Measurements from ENCODE around the gene AMH.

DNA sequence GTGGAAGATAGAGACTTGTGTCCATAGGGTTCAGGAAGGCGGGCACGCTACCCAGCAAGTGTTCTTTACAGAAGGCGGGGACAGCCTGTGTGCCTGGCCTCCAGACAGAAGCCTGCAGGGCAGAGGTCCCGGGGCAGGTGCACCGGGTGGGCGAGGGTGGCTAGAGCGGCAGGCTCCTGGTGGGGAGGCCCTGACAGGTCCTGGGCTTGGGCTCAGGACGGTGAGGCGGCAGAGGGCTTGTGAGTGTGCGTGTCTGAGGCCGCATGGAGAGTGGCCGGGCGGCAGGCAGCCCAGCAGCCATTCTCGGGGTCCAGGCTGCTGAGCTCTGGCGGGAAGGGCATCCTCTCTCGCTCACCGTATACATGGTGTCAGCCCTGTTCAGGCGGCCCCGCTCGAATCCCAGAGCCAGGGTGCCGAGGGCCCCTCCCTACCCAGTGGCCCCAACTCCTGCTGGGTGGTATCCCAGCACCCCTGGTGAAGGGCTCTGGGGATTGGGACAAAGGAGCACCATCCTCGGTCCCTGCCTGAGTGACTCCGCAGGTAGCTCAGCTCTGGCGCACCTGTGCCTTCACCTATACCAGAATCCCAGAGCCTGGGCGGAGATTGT is 3.0 kb upstream of the AMH start:
- TF ChIP-seq CTCF (conservative IDR thresholded peaks at IDR 0.05 in 1 of 2, IDR thresholded peaks at IDR 0.05 in 1 of 2; ENCODE audit: low read depth in 1 of 2, low read length in 2 of 2): no peak
- TF ChIP-seq EZH2 (IDR thresholded peaks at IDR 0.05; ENCODE audit: low read length, missing control alignments): no peak

Data from fibroblast of lung (primary cell).